GM20000 (cell line): ENCODE results near the gene AKR1C4.
"Not testable (repeated sequence)": the region's sequence is repeated elsewhere in the genome, so short reads cannot be mapped to it uniquely, and the experiment has no call there.

ENCODE experiments used
- DNase-seq: peaks from one replicate; pipeline ENCODE4 v3.0.0; 2012; ENCODE audit warnings: low spot score
- CTCF ChIP-seq: IDR thresholded peaks from 2 replicates; pipeline ENCODE4 v1.5.1; 2012; ENCODE audit warnings: mild to moderate bottlenecking, control low read depth; ENCODE audit errors: extremely low read depth, missing control alignments

AKR1C4 gene

DNA sequence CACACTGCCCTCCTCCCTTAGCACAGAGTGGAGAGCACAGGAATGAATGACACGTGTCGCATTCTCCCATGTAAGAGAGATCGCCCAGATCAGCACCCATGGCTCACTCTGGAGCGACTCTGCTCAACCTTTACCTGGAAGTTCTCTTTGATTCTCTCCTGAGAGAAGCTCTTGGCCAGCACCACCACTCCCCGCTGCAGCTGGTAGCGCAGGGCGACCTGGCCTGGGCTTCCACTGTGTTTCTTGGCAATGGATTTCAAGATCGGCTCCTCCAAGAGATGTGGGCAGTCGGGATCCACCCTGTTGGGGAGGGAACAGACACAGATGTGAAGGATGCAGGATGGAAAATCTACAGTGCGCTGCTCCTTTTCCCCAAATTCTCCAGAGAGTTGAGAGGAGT, 39.1 kb upstream of the AKR1C4 start:
- DNase-seq: no peak
- no peak for TF ChIP-seq CTCF

GRCh38 chr10:5159126-5159525, 37.5 kb upstream of the AKR1C4 start:
- no peak for DNase-seq
- TF ChIP-seq CTCF: no peak

DNA sequence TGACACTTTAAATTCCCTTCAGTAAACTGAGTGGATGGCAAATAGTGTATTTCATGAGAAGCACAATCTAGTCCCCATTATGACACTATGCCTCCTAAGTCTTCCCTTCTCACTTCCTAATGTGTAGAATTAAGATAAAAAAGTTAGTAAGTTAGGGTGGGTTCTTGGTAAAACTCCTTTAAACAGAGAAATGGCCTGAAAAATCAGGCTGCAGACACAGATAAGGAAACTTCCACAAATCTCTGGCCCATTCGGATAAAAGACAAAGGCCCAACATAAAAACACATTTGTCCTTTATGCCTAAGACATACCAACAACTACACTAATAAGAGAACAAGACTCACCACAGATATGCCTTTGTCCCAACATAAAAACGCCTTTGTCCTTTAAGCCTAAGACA, 33.1 kb upstream of the AKR1C4 start:
- TF ChIP-seq CTCF: no peak
- no peak for DNase-seq

DNA sequence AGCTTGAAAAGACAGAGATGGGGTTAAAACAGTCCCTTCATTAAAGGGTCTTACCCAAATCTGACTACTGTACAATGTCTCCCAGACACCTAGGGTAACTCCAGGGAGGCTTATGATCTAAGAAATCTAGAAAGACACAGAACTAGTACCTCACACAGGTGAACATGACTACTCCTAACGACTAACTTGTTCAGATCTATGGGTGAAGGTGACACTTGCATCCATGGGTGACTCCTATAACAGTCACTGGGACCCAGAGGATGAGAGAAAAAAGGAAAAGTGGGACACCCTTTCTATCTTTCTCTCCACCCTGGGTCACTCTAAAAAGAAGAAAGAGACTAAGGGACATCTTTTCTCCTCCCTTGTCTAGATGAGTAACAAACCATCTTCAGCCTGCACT, 30.9 kb upstream of the AKR1C4 start:
- no peak for DNase-seq
- no peak for TF ChIP-seq CTCF

GRCh38 chr10:5168897-5169420, 27.7 kb upstream of the AKR1C4 start:
- TF ChIP-seq CTCF: no peak
- DNase-seq: no peak

- DNase-seq: not testable (repeated sequence)
Measured at GRCh38 chr10:5175581-5175980, 21.1 kb upstream of the AKR1C4 start.

- not testable (repeated sequence) for DNase-seq
Measured at GRCh38 chr10:5180503-5180902, 16.1 kb upstream of the AKR1C4 start.

- no peak for DNase-seq
- no peak for TF ChIP-seq CTCF
Measured at GRCh38 chr10:5183923-5184322, 12.7 kb upstream of the AKR1C4 start.
